ENCODE data around the gene KSR1.
"Not testable (repeated sequence)": the region's sequence is repeated elsewhere in the genome, so short reads cannot be mapped to it uniquely, and the experiment has no call there.

The KSR1 gene

GRCh38 chr17:27420211-27420950 lies 35.9 kb upstream of the KSR1 start:
- TF ChIP-seq JUND (IDR thresholded peaks at IDR 0.05; ENCODE audit: low read depth) = no peak

DNA sequence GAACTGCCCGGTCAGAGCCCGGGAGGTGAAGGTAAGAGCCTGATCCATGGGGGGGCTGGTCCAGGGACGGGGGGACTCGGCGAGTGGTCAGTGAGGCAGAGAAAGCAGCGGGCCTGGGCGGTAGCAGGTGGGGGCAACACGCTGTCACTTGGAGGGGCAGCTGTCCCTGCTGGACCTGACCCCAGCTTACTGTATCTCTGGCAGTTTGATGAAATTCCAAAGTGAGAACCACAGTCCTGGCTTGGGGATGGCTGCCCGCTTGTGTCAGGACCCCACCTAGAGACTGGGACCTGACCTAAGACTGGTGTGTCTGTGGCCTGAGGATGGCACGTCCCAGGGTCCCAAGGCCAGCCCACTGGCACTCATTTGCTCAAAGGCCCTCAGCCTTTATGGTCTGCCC lies 35.1 kb upstream of the KSR1 start:
- no peak for TF ChIP-seq JUND (IDR thresholded peaks at IDR 0.05; ENCODE audit: low read depth)
- DNase-seq (ENCODE audit: low read depth in 1 of 2, low spot score in 1 of 2) = no peak
- in situ Hi-C loops (cut with HindIII; ENCODE audit: low pct_unique_long_range_greater_than_20kb, low sequenced_read_pairs) = no loop called here

More at GRCh38 chr17:27420211-27420950, 35.9 kb upstream of the KSR1 start:
- in situ Hi-C loops (cut with HindIII; ENCODE audit: low pct_unique_long_range_greater_than_20kb, low sequenced_read_pairs) = no loop called here
- DNase-seq (ENCODE audit: low read depth in 1 of 2, low spot score in 1 of 2) = no peak

GRCh38 chr17:27421626-27422025 lies 34.6 kb upstream of the KSR1 start:
- DNase-seq (ENCODE audit: low read depth in 1 of 2, low spot score in 1 of 2); in situ Hi-C loops (cut with HindIII; ENCODE audit: low pct_unique_long_range_greater_than_20kb, low sequenced_read_pairs): not testable (repeated sequence)

GRCh38 chr17:27422601-27423000 lies 33.6 kb upstream of the KSR1 start:
- in situ Hi-C loops (cut with HindIII; ENCODE audit: low pct_unique_long_range_greater_than_20kb, low sequenced_read_pairs) = no loop called here
- no peak for DNase-seq (ENCODE audit: low read depth in 1 of 2, low spot score in 1 of 2)
- TF ChIP-seq JUND (IDR thresholded peaks at IDR 0.05; ENCODE audit: low read depth) = no peak

DNA sequence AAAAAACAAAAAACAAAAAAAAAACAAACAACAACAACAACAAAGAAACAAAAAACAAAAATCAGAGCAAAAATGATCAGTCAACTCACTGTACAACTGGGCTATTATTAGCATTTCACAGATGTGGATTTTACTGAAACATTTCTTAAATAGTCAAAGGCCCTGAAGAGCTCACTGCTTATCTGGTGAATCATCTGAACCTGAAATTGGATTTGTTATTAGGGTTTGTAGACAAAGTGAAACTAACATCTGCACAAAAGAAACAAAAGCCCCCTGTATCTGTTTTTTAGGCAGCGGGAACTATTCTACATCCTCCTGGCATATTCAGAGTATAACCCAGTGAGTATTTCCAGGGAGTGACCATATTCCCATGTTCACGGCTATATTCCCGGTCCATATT lies 32.6 kb upstream of the KSR1 start:
- in situ Hi-C loops (cut with HindIII; ENCODE audit: low pct_unique_long_range_greater_than_20kb, low sequenced_read_pairs) = no loop called here
- DNase-seq (ENCODE audit: low read depth in 1 of 2, low spot score in 1 of 2) = no peak
- no peak for TF ChIP-seq JUND (IDR thresholded peaks at IDR 0.05; ENCODE audit: low read depth)

DNA sequence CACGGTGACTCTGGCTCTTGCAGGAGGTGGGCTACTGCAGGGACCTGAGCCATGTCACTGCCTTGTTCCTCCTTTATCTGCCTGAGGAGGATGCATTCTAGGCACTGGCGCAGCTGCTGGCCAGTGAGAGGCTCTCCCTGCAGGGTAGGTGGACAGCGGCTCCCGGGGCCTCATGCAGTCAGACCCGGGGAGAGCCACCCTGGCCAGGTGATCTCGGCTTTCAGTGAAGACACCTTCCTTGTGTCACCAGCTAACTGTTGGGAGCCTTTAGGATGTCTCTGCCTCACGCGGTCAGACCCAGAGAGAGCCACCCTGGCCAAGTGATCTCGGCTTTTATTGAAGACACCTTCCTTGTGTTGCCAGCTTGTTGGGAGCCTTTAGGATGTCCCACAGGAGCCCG lies 31.7 kb upstream of the KSR1 start:
- DNase-seq (ENCODE audit: low read depth in 1 of 2, low spot score in 1 of 2) = no peak
- in situ Hi-C loops (cut with HindIII; ENCODE audit: low pct_unique_long_range_greater_than_20kb, low sequenced_read_pairs) = no loop called here
- TF ChIP-seq JUND (IDR thresholded peaks at IDR 0.05; ENCODE audit: low read depth) = no peak

GRCh38 chr17:27424941-27425340 lies 31.3 kb upstream of the KSR1 start:
- DNase-seq (ENCODE audit: low read depth in 1 of 2, low spot score in 1 of 2) = no peak
- TF ChIP-seq JUND (IDR thresholded peaks at IDR 0.05; ENCODE audit: low read depth) = no peak
- in situ Hi-C loops (cut with HindIII; ENCODE audit: low pct_unique_long_range_greater_than_20kb, low sequenced_read_pairs) = no loop called here

DNA sequence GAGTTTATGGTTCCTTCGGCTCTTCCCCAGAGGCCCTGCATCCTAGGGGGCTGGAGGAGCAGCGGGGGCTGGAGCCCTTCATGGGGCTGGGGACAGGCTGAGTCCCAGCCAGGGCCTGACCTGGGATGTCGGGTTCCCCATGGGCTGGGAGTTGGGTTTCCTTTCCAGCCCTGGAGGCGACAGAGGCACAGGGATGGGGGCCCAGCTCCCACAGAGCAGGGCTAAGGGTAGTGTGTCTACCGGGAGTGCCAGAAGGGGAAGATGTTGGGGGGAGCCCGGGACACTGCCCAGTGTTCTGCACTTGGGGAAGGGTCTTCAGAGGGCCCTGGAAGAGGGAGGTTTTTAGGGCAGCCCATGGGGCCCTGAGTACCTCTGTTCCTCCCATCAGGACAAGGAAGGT lies 30.7 kb upstream of the KSR1 start:
- in situ Hi-C loops (cut with HindIII; ENCODE audit: low pct_unique_long_range_greater_than_20kb, low sequenced_read_pairs); DNase-seq (ENCODE audit: low read depth in 1 of 2, low spot score in 1 of 2): not testable (repeated sequence)

GRCh38 chr17:27425991-27426390 lies 30.3 kb upstream of the KSR1 start:
- in situ Hi-C loops (cut with HindIII; ENCODE audit: low pct_unique_long_range_greater_than_20kb, low sequenced_read_pairs) = no loop called here
- TF ChIP-seq JUND (IDR thresholded peaks at IDR 0.05; ENCODE audit: low read depth) = no peak
- no peak for DNase-seq (ENCODE audit: low read depth in 1 of 2, low spot score in 1 of 2)

DNA sequence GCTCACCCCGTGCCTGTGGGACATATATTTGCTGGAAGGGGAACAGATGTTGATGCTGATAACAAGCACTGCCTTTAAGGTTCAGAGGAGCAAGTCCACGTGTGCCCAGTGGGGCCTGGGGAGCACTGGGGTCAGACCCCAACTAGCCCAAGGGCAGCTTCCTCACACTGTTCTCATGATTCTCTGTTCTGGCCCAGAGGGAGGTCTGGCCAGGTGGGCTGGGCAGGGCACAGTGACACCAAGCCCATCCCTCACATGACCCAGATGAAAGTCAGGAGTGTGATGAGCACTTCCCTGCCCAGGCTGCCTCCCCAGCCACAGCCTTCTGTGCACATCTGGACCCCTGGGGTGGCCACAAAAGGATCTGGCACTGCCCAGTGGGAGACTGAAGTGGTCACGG lies 29.8 kb upstream of the KSR1 start:
- DNase-seq (ENCODE audit: low read depth in 1 of 2, low spot score in 1 of 2); in situ Hi-C loops (cut with HindIII; ENCODE audit: low pct_unique_long_range_greater_than_20kb, low sequenced_read_pairs): not testable (repeated sequence)

- DNase-seq (ENCODE audit: low read depth in 1 of 2, low spot score in 1 of 2); in situ Hi-C loops (cut with HindIII; ENCODE audit: low pct_unique_long_range_greater_than_20kb, low sequenced_read_pairs): not testable (repeated sequence)
Observed at GRCh38 chr17:27427166-27427862, 28.9 kb upstream of the KSR1 start.

DNA sequence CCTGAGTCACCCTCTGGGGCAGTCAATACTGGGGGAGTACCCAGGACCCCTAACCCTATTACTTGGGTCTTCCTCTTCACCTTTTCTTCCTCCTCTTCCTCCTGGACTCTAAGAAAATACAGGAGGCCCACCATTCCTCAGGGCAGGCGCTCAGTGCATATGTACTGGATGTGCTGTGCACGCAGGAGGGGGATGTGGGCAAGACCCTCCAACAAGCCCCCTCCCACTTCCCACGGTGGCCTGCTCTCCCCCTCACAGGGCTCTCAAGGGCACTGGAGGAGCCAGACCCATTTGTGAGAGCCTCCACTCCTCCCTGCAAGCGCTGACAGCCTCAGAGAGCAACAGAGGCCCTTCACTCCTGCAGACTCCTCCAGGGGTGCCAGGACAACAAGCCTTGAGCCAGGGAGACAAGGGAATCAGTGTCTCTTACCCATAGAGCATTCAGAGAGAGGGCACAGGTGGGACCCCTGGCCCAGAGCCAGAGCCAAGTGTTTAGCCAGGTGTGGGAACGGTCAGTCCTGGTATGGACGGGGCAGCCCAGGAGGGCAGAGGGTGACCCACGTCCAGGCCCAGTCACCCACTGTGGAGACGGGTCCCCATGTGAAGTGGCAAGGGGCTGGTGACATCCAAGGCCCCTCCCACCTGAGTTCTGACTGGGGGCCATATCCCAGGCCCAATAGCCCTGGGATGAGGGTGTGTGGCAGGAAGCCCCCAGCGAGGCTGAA lies 27.3 kb upstream of the KSR1 start:
- no peak for TF ChIP-seq JUND (IDR thresholded peaks at IDR 0.05; ENCODE audit: low read depth)
- DNase-seq (ENCODE audit: low read depth in 1 of 2, low spot score in 1 of 2) = no peak
- in situ Hi-C loops (cut with HindIII; ENCODE audit: low pct_unique_long_range_greater_than_20kb, low sequenced_read_pairs) = no loop called here

- in situ Hi-C loops (cut with HindIII; ENCODE audit: low pct_unique_long_range_greater_than_20kb, low sequenced_read_pairs) = no loop called here
- no peak for DNase-seq (ENCODE audit: low read depth in 1 of 2, low spot score in 1 of 2)
- no peak for TF ChIP-seq JUND (IDR thresholded peaks at IDR 0.05; ENCODE audit: low read depth)
Observed at GRCh38 chr17:27429666-27430382, 26.4 kb upstream of the KSR1 start.

All from T47D (cell line).